ENCODE results near the gene DNASE2.
A peak's percentile ranks its signal among the peaks of the same experiment; 100 is the strongest.
"Not testable (repeated sequence)": the region's sequence is repeated elsewhere in the genome, so short reads cannot be mapped to it uniquely, and the experiment has no call there.

The DNASE2 gene

GRCh38 chr19:12881172-12881808 lies at the start of gene DNASE2:
Gene DNASE2, minus strand, starts transcription at chr19:12881449. Its CDS starts 74 bp downstream, at chr19:12881375.
- DNase-seq = peak; percentile 70 to 88 (median 78)

- DNase-seq = no peak
Observed at GRCh38 chr19:12930002-12930645, 48.9 kb upstream of the DNASE2 start.

GRCh38 chr19:12924621-12925310 lies 43.5 kb upstream of the DNASE2 start:
- no peak for DNase-seq

GRCh38 chr19:12922959-12923358 lies 41.7 kb upstream of the DNASE2 start:
- DNase-seq = no peak

GRCh38 chr19:12921047-12921446 lies 39.8 kb upstream of the DNASE2 start:
- DNase-seq = no peak

GRCh38 chr19:12918253-12918652 lies 37.0 kb upstream of the DNASE2 start:
- no peak for DNase-seq

GRCh38 chr19:12915860-12916259 lies 34.6 kb upstream of the DNASE2 start:
- not testable (repeated sequence) for DNase-seq

GRCh38 chr19:12913851-12914690 lies 32.8 kb upstream of the DNASE2 start:
- peak; percentile 23 to 71 (median 57) for DNase-seq

GRCh38 chr19:12913011-12913561 lies 31.8 kb upstream of the DNASE2 start:
- no peak for DNase-seq

GRCh38 chr19:12912571-12912970 lies 31.3 kb upstream of the DNASE2 start:
- no peak for DNase-seq

- no peak for DNase-seq
Observed at GRCh38 chr19:12907166-12907565, 25.9 kb upstream of the DNASE2 start.

GRCh38 chr19:12899891-12900518 lies 18.8 kb upstream of the DNASE2 start:
- no peak for DNase-seq

GRCh38 chr19:12896460-12896859 lies 15.2 kb upstream of the DNASE2 start:
- no peak for DNase-seq

- DNase-seq = no peak
Observed at GRCh38 chr19:12893582-12893981, 12.3 kb upstream of the DNASE2 start.

- DNase-seq = no peak
Observed at GRCh38 chr19:12891553-12892021, 10.3 kb upstream of the DNASE2 start.

- peak; percentile 92 to 97 (median 96) for DNase-seq
Observed at GRCh38 chr19:12890787-12891552, 9.7 kb upstream of the DNASE2 start, which contains the start of gene GCDH. Gene GCDH, plus strand, starts transcription at chr19:12891160. Its CDS starts 145 bp downstream, at chr19:12891305.

- DNase-seq = not testable (repeated sequence)
Observed at GRCh38 chr19:12890299-12890786, 9.1 kb upstream of the DNASE2 start.

- no peak for DNase-seq
Observed at GRCh38 chr19:12888006-12888603, 6.9 kb upstream of the DNASE2 start.

- no peak for DNase-seq
Observed at GRCh38 chr19:12886969-12887747, 5.9 kb upstream of the DNASE2 start, which contains the start of gene KLF1. Gene KLF1, minus strand, starts transcription at chr19:12887201. Its CDS starts 61 bp downstream, at chr19:12887140.

GRCh38 chr19:12886651-12886968 lies 5.4 kb upstream of the DNASE2 start:
- DNase-seq = no peak
